Prostate gland (tissue), 2 donors: Measurements from ENCODE around the gene ADD3. TPM values are rescaled to one million over a fixed set of nuclear protein-coding genes. Genes with fewer than 3 reads are reported as not detected.
A peak's percentile ranks its signal among the peaks of the same experiment; 100 is the strongest.

Experiments used
- DNase-seq: peaks from one replicate; pipeline ENCODE4 v3.0.0-alpha.2; 2019; ENCODE audit warnings: low spot score
- H3K27ac ChIP-seq, 2 donors: fragments of 200-600 bp; sonication (generic); 2 replicates each; pipeline ENCODE4 v1.5.1; 2017 to 2019
- H3K27me3 ChIP-seq: fragments of 200-600 bp; sonication (generic); replicated peaks from 2 replicates; pipeline ENCODE4 v1.5.1; 2019; ENCODE audit not compliant: insufficient read depth
- H3K36me3 ChIP-seq, 2 donors: fragments of 200-600 bp; sonication (generic); 1 replicate in 1 of 2; 2 replicates in 1 of 2; pipeline versions ENCODE4 v1.5.1 to v1.8.1; 2017 to 2019
- H3K4me1 ChIP-seq: fragments of 200-600 bp; sonication (generic); replicated peaks from 2 replicates; pipeline ENCODE4 v1.5.1; 2019
- H3K4me3 ChIP-seq, 2 donors: fragments of 200-600 bp; sonication (generic); 2 replicates each; pipeline ENCODE4 v1.5.1; 2017 to 2019
- H3K9me3 ChIP-seq: fragments of 200-600 bp; sonication (generic); 2 replicates; pipeline ENCODE4 v1.5.1; 2017
- POLR2A ChIP-seq: fragments of 450-650 bp; IDR thresholded peaks from one replicate; pipeline ENCODE4 v1.6.1; 2016; ENCODE audit warnings: antibody characterized with exemption, mild to moderate bottlenecking
- POLR2AphosphoS5 ChIP-seq: sonication (generic); formaldehyde crosslinking; IDR thresholded peaks from one replicate; pipeline ENCODE4 v1.6.1; 2017; ENCODE audit warnings: antibody characterized with exemption
- WGBS: methylation state at CpG from one replicate; pipeline ENCODE4 v1.1.5; 2018; 5-methylcytosine and 5-hydroxymethylcytosine counted together
- intact Hi-C: fragments of 100-400 bp; cut with DNase I; formaldehyde crosslinking; loops from one replicate; pipeline ENCODE4 v1.14.2; 2022
- total RNA-seq, 2 donors: library from RNA; depleted of rRNA; stranded (reverse); fragments of >200 nt; gene quantifications; one replicate each; pipeline ENCODE4 v1.1.0, GENCODE V29; 2016
- TF ChIP-seq, protein P1 (sequence below), 4 experiments: fragments of 200-600 bp in 2 of 4; fragments of 450-650 bp in 2 of 4; sonication (generic) in 2 of 4; IDR thresholded peaks; 1 replicate in 3 of 4; 2 replicates in 1 of 4; pipeline ENCODE4 v1.5.1; 2016 to 2019; ENCODE audit warnings: antibody characterized with exemption in 4 of 4, mild to moderate bottlenecking in 2 of 4, moderate library complexity in 2 of 4

The ADD3 gene
- total RNA-seq, 2 donors from 2014 or later, result 76.4 to 127 TPM

DNA sequence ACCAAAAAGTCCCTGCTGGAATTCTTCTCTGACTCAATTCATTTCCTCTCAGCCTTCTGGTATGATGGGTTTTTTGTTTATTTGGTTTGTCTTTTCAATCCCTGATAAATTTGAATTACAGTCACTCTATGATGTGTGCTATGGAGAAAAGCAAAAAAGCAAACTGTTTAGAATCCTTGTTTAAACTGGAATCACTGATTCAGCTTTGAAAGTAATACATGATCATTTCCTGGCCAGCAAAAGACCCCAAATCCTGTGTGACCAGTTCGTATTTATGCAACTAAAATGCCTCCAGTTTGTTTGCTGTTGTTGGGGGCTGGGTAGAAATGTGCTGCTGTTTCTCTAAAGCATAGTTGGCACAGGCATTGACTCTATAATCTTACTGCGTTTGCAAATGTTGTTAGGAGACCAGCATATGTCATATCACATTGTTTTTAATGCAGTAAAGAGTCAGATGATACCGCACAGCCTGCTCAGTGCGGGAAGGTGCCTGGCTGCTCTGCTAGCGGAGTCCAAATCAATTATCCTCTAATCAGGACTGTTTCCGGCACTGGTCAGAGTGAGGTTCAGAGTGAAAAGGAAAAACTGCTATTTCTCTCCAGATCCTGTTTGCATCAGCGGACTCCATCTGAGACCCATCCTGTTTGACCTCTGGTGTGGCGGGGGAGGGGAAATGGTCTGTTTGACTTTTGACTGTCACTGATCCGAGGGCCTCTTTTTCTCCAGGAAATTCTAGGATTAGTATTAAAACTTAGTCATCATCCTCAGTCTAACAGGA is 40.6 kb upstream of the ADD3 start:
- intact Hi-C loops, result no loop called here
- TF ChIP-seq POLR2AphosphoS5 (no peak), POLR2A (no peak)
- TF ChIP-seq, protein P1, sequence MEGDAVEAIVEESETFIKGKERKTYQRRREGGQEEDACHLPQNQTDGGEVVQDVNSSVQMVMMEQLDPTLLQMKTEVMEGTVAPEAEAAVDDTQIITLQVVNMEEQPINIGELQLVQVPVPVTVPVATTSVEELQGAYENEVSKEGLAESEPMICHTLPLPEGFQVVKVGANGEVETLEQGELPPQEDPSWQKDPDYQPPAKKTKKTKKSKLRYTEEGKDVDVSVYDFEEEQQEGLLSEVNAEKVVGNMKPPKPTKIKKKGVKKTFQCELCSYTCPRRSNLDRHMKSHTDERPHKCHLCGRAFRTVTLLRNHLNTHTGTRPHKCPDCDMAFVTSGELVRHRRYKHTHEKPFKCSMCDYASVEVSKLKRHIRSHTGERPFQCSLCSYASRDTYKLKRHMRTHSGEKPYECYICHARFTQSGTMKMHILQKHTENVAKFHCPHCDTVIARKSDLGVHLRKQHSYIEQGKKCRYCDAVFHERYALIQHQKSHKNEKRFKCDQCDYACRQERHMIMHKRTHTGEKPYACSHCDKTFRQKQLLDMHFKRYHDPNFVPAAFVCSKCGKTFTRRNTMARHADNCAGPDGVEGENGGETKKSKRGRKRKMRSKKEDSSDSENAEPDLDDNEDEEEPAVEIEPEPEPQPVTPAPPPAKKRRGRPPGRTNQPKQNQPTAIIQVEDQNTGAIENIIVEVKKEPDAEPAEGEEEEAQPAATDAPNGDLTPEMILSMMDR (IDR thresholded peaks at IDR 0.05), result no peak
- H3K9me3 ChIP-seq, result no peaks in the 10 kb centered on the region
- no peak for DNase-seq
- H3K27ac ChIP-seq, result peak overlapping the region in 1 of 2 donors; percentile 30
- peaks cover 5% of the 10 kb centered on the region for H3K4me1 ChIP-seq
- no peaks in the 10 kb centered on the region for H3K36me3 ChIP-seq
- H3K4me3 ChIP-seq, result no peak overlapping the region
- WGBS, result 46% methylated on average over 9 of the region's 9 CpGs
- H3K27me3 ChIP-seq, result no peaks in the 10 kb centered on the region

DNA sequence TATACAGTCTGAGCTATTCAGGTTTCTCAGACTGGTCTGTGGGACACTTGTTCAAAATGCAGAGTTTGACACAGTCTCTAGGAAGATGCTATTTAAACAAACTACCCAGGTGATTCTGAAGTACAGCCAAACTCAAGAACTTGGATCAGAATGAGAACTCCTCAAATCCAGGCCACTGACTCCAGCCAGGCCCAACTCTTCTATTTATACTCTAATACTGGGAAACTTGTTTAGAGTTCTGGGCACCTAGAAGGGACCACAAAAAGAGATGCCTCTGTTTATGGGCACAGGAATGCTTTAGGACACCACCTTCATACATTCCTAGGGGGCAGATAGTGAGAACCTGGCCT is 40.1 kb upstream of the ADD3 start:
- TF ChIP-seq POLR2AphosphoS5, result no peak
- no peak for TF ChIP-seq POLR2A
- TF ChIP-seq, protein P1 (IDR thresholded peaks at IDR 0.05), result no peak
- Histone ChIP-seq H3K27ac (peak overlapping the region in 1 of 2 donors; percentile 30), H3K4me1 (peaks cover 5% of the 10 kb centered on the region), H3K4me3 (no peak overlapping the region), H3K36me3 (no peaks in the 10 kb centered on the region), H3K27me3 (no peaks in the 10 kb centered on the region), H3K9me3 (no peaks in the 10 kb centered on the region)
- DNase-seq, result no peak
- intact Hi-C loops, result no loop called here

DNA sequence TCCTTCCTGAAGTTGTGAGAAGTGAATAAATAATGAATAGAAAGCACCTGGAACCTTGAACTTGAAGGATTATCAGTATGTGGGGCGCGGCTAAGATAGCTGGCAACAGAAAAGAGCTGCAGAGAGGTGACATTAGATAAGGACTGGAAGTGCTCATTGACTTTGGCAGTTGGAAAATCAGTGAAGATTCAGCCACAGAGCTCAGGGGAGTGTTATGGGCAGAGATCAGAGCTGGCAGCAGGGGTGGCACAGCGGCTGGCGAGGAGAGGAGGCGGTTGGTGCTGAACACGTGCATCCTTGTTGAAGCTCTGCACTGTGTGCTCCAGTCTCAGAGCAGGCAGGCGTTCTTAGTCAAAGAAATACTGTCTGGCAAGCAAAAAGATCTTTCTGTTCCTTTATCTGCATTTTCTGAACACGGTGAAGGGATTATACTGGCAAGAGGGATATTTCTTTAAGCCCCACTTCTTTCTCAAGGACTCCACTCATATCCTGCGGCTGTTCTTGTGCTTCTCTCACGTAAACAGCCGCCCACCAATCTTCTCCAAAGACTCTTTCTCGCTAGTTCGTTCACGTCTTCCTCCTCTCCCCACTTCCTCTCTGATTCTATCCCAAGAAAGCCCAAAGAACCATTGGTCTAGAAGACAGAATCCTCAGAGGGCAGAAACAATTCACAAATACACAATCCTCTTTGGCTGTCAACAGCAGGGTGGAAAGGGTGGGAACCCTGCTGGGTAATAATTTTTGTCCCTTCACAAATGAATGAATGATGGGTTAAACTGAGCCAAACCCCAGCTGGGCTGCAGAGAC is 38.6 kb upstream of the ADD3 start:
- no peaks in the 10 kb centered on the region for H3K27me3 ChIP-seq
- 70% methylated on average over 14 of the region's 14 CpGs for WGBS
- H3K27ac ChIP-seq, result peak overlapping the region in 1 of 2 donors; percentile 11
- intact Hi-C loops, result no loop called here
- H3K9me3 ChIP-seq, result no peaks in the 10 kb centered on the region
- TF ChIP-seq, protein P1 (IDR thresholded peaks at IDR 0.05), result no peak
- no peak for TF ChIP-seq POLR2AphosphoS5
- no peak for TF ChIP-seq POLR2A
- peaks cover 5% of the 10 kb centered on the region for H3K4me1 ChIP-seq
- DNase-seq, result no peak
- H3K36me3 ChIP-seq, result no peaks in the 10 kb centered on the region
- H3K4me3 ChIP-seq, result no peak overlapping the region

DNA sequence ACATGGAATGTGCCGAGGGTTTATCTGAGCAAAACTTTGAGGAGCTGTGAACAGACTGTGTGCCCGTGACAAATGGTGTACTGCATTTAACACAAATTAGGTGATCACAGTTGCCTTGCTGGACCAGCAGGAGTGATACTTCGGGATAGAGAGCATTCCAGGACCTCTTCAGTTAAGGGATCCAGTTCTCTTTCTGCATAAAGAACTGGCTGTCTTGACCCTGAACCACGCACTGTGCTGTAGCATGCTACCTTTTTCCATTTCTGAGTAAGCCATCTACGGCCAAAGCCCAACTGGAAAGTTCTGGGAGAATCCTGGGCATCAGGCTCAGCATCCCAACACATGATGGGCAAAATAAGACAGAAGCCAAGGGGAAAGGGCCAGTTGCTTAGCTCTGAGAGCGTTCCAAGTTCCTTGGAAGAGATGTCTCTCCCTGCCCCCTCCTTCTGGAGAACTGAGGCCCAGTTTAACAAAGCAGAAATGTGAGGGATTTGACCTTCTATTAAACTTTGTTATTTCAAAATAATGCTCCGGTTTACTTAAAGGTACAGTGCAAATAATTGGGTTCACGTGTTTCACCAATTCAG is 37.9 kb upstream of the ADD3 start:
- Histone ChIP-seq H3K4me1 (peaks cover 5% of the 10 kb centered on the region), H3K4me3 (no peak overlapping the region), H3K36me3 (no peaks in the 10 kb centered on the region), H3K9me3 (no peaks in the 10 kb centered on the region), H3K27ac (peak overlapping the region in 1 of 2 donors; percentile 11), H3K27me3 (no peaks in the 10 kb centered on the region)
- no peak for DNase-seq
- 67% methylated on average over 8 of the region's 8 CpGs for WGBS
- intact Hi-C loops, result no loop called here
- no peak for TF ChIP-seq POLR2A
- TF ChIP-seq, protein P1 (IDR thresholded peaks at IDR 0.05), result no peak
- no peak for TF ChIP-seq POLR2AphosphoS5
